Tibial artery (tissue), 4 donors: Measurements from ENCODE around the gene ZNF385B.

Experiments
- DNase-seq, 2 donors: peaks; one replicate each; pipeline ENCODE4 v3.0.0-alpha.2; 2019
- H3K27ac ChIP-seq, 2 donors: fragments of 200-600 bp; sonication (generic) in 1 of 2; 1 replicate in 1 of 2; 2 replicates in 1 of 2; pipeline ENCODE4 v1.5.1; 2018 to 2019; ENCODE audit warnings: mild to moderate bottlenecking in 1 of 2
- H3K27me3 ChIP-seq, 2 donors: fragments of 200-600 bp; sonication (generic) in 1 of 2; one replicate each; pipeline versions ENCODE4 v1.5.1 to v1.6.0; 2016 to 2019
- H3K36me3 ChIP-seq, 3 donors: fragments of 200-600 bp; sonication (generic) in 2 of 3; one replicate each; pipeline ENCODE4 v1.5.1; 2016 to 2019; ENCODE audit warnings: mild to moderate bottlenecking in 2 of 3
- H3K4me1 ChIP-seq, 4 donors: fragments of 200-600 bp; sonication (generic) in 2 of 4; 1 replicate in 3 of 4; 2 replicates in 1 of 4; pipeline ENCODE4 v1.5.1; 2016 to 2019
- H3K4me3 ChIP-seq, 2 donors: fragments of 200-600 bp; sonication (generic) in 1 of 2; 1 replicate in 1 of 2; 2 replicates in 1 of 2; pipeline ENCODE4 v1.5.1; 2018 to 2019; ENCODE audit warnings: mild to moderate bottlenecking in 2 of 2
- H3K9me3 ChIP-seq, 3 donors: fragments of 200-600 bp; sonication (generic) in 1 of 3; one replicate each; pipeline ENCODE4 v1.5.1; 2016 to 2019
- CTCF ChIP-seq, 2 experiments: fragments of 200-600 bp in 1 of 2; fragments of 450-650 bp in 1 of 2; IDR thresholded peaks; one replicate each; pipeline ENCODE4 v1.5.1; 2017 to 2019; ENCODE audit warnings: antibody characterized with exemption in 2 of 2, mild to moderate bottlenecking in 1 of 2, moderate library complexity in 1 of 2
- intact Hi-C: fragments of 100-400 bp; cut with DNase I; formaldehyde crosslinking; loops from one replicate; pipeline ENCODE4 v1.15.0; 2023; ENCODE audit warnings: low total_unique reads

The ZNF385B gene

GRCh38 chr2:179584760-179585159 is 276.7 kb downstream of the ZNF385B start:
- no peak for DNase-seq
- TF ChIP-seq CTCF (IDR thresholded peaks at IDR 0.05) = no peak
- Histone ChIP-seq H3K27me3 (no peaks in the 10 kb centered on the region), H3K27ac (no peak overlapping the region), H3K4me1 (peaks cover 0 to 8% (median 0%) of the 10 kb centered on the region in 4 donors), H3K36me3 (no peaks in the 10 kb centered on the region), H3K9me3 (no peaks in the 10 kb centered on the region), H3K4me3 (no peak overlapping the region)
- intact Hi-C loops = no loop called here

GRCh38 chr2:179581605-179582004 is 279.8 kb downstream of the ZNF385B start:
- H3K4me3 ChIP-seq = no peak overlapping the region
- DNase-seq = no peak
- no peaks in the 10 kb centered on the region for H3K9me3 ChIP-seq
- no peaks in the 10 kb centered on the region for H3K27me3 ChIP-seq
- intact Hi-C loops = no loop called here
- H3K27ac ChIP-seq = no peak overlapping the region
- peaks cover 0 to 15% (median 0%) of the 10 kb centered on the region in 4 donors for H3K4me1 ChIP-seq
- H3K36me3 ChIP-seq = no peaks in the 10 kb centered on the region
- no peak for TF ChIP-seq CTCF (IDR thresholded peaks at IDR 0.05)

GRCh38 chr2:179580378-179581146 is 280.9 kb downstream of the ZNF385B start:
- TF ChIP-seq CTCF (IDR thresholded peaks at IDR 0.05) = no peak
- H3K9me3 ChIP-seq = no peaks in the 10 kb centered on the region
- intact Hi-C loops = no loop called here
- no peak overlapping the region for H3K4me3 ChIP-seq
- DNase-seq = no peak
- H3K27ac ChIP-seq = no peak overlapping the region
- H3K27me3 ChIP-seq = no peaks in the 10 kb centered on the region
- H3K4me1 ChIP-seq = peaks cover 0 to 15% (median 0%) of the 10 kb centered on the region in 4 donors
- no peaks in the 10 kb centered on the region for H3K36me3 ChIP-seq

GRCh38 chr2:179579800-179580199 is 281.6 kb downstream of the ZNF385B start:
- TF ChIP-seq CTCF (IDR thresholded peaks at IDR 0.05) = no peak
- Histone ChIP-seq H3K4me1 (peaks cover 0 to 16% (median 0%) of the 10 kb centered on the region in 4 donors), H3K27ac (no peak overlapping the region), H3K4me3 (no peak overlapping the region), H3K9me3 (no peaks in the 10 kb centered on the region), H3K36me3 (no peaks in the 10 kb centered on the region), H3K27me3 (no peaks in the 10 kb centered on the region)
- intact Hi-C loops = no loop called here
- DNase-seq = no peak

DNA sequence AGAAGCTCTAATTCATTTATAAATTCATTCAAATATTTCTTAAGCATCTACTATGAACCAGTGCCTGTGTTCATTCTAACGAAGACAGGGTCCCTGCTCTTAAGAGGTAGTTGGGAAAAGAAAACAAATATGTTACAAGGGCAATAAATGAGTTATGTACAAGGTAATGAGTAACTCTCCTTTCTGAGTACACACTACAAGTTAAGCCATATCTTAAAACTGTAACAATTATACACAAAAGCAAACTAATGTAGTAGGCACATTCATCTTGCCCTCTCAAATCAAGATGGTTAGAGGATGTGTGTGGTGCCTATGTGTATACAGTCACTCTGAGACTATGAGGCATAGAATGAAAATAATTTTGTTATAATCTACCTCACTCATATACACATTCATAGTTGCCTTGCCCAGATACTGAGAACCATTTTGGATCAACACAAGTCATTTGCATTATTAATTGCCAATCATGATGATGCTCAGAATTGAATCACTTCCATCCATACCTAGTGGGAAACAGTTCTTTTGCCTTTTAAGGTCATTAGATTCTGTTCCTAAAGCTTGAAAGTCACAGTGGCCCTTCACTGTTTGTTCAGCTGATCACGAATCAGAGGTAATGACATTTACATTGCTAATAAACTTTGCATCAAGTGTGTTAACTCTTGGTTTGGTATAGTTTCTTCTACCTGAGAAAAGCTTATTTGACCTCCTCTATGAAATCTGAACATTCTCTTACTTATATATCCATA is 283.1 kb downstream of the ZNF385B start:
- no peak for DNase-seq
- intact Hi-C loops = no loop called here
- TF ChIP-seq CTCF (IDR thresholded peaks at IDR 0.05) = no peak
- H3K4me3 ChIP-seq = no peak overlapping the region
- no peaks in the 10 kb centered on the region for H3K9me3 ChIP-seq
- H3K27me3 ChIP-seq = no peaks in the 10 kb centered on the region
- H3K36me3 ChIP-seq = no peaks in the 10 kb centered on the region
- H3K4me1 ChIP-seq = peaks cover 0 to 20% (median 0%) of the 10 kb centered on the region in 4 donors
- no peak overlapping the region for H3K27ac ChIP-seq
